GM18873 (cell line): ENCODE results near the gene RASAL1.

Experiments used
- ATAC-seq: cut with Tn5 transposase; IDR thresholded peaks from one replicate; pipeline ENCODE4 v1.9.1; 2021; ENCODE audit warnings: mild to moderate bottlenecking, moderate library complexity, moderate number of reproducible peaks; ENCODE audit not compliant: unreplicated experiment, low FRiP score

Gene RASAL1

GRCh38 chr12:113135178-113136127, at the start of gene RASAL1:
Gene RASAL1 (minus strand): TSS chr12:113135761. CDS start chr12:113135462, 299 bp downstream.
- no peak for ATAC-seq

- ATAC-seq: peak; percentile 71
Observed at GRCh38 chr12:113184900-113185179, 49.3 kb upstream of the RASAL1 start.

GRCh38 chr12:113184098-113184899, 48.7 kb upstream of the RASAL1 start:
- ATAC-seq: peak; percentile 40

- ATAC-seq: no peak
Observed at GRCh38 chr12:113183030-113183589, 47.5 kb upstream of the RASAL1 start.

GRCh38 chr12:113181975-113182374, 46.4 kb upstream of the RASAL1 start:
- ATAC-seq: no peak

GRCh38 chr12:113180333-113180732, 44.8 kb upstream of the RASAL1 start:
- no peak for ATAC-seq

- no peak for ATAC-seq
Observed at GRCh38 chr12:113179023-113179422, 43.5 kb upstream of the RASAL1 start.

GRCh38 chr12:113174461-113175384, 39.2 kb upstream of the RASAL1 start:
- ATAC-seq: no peak

- no peak for ATAC-seq
Observed at GRCh38 chr12:113173081-113173698, 37.6 kb upstream of the RASAL1 start.

GRCh38 chr12:113172185-113172584, 36.6 kb upstream of the RASAL1 start:
- ATAC-seq: no peak

GRCh38 chr12:113171543-113171942, 36.0 kb upstream of the RASAL1 start:
- ATAC-seq: no peak

GRCh38 chr12:113170926-113171325, 35.4 kb upstream of the RASAL1 start:
- ATAC-seq: no peak

- ATAC-seq: no peak
Observed at GRCh38 chr12:113170457-113170856, 34.9 kb upstream of the RASAL1 start.

GRCh38 chr12:113169697-113170096, 34.1 kb upstream of the RASAL1 start:
- no peak for ATAC-seq

- ATAC-seq: no peak
Observed at GRCh38 chr12:113167868-113168267, 32.3 kb upstream of the RASAL1 start.

- ATAC-seq: no peak
Observed at GRCh38 chr12:113165521-113166450, 30.2 kb upstream of the RASAL1 start.

- no peak for ATAC-seq
Observed at GRCh38 chr12:113164014-113164413, 28.5 kb upstream of the RASAL1 start.

GRCh38 chr12:113163030-113163360, 27.4 kb upstream of the RASAL1 start:
- no peak for ATAC-seq
